ENCODE results near the gene CLRN1.

DNA sequence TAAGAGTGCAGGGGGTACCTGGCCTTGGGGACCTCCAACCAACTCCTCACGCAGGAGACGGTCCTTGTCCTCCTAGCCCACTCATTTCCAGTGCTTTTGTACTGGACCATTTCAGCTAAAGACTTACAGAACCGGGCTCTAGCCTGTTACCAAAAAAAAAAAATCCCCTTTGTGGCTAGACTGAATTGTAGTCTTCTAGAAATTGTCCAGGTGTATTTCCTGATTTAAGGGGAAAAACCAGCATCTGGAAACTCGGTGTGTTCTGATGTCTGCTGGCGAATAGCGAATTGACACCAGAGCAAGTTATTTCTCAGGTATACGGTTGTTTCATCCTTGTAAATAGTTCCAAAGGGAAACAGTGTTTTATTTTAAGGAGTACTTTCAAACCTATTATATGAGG lies 46.2 kb downstream of the CLRN1 start:
- TF ChIP-seq, protein P1, sequence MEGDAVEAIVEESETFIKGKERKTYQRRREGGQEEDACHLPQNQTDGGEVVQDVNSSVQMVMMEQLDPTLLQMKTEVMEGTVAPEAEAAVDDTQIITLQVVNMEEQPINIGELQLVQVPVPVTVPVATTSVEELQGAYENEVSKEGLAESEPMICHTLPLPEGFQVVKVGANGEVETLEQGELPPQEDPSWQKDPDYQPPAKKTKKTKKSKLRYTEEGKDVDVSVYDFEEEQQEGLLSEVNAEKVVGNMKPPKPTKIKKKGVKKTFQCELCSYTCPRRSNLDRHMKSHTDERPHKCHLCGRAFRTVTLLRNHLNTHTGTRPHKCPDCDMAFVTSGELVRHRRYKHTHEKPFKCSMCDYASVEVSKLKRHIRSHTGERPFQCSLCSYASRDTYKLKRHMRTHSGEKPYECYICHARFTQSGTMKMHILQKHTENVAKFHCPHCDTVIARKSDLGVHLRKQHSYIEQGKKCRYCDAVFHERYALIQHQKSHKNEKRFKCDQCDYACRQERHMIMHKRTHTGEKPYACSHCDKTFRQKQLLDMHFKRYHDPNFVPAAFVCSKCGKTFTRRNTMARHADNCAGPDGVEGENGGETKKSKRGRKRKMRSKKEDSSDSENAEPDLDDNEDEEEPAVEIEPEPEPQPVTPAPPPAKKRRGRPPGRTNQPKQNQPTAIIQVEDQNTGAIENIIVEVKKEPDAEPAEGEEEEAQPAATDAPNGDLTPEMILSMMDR (IDR thresholded peaks at IDR 0.05; ENCODE audit: borderline replicate concordance, extremely low read depth, low read length, poor library complexity, severe bottlenecking) = no peak
- TF ChIP-seq EZH2 (IDR thresholded peaks at IDR 0.05; ENCODE audit: borderline replicate concordance, low read depth, low read length, severe bottlenecking) = no peak

Measured in DND-41 (cell line).